GM06990 (cell line): ENCODE measurements around the gene NISCH.

Experiments used
- DNase-seq: peaks from one replicate; pipeline ENCODE4 v3.0.0-alpha.2; 2011; ENCODE audit not compliant: insufficient read length; ENCODE audit errors: extremely low read depth
- H3K27me3 ChIP-seq: replicated peaks from 2 replicates; pipeline ENCODE4 v1.6.0; 2011; ENCODE audit warnings: low read length; ENCODE audit not compliant: control insufficient read depth, insufficient read depth
- H3K36me3 ChIP-seq: 2 replicates; pipeline ENCODE4 v1.5.1; 2011; ENCODE audit warnings: low read length; ENCODE audit not compliant: control insufficient read depth, insufficient read depth
- H3K4me3 ChIP-seq: replicated peaks from 2 replicates; pipeline ENCODE4 v1.5.1; 2011; ENCODE audit warnings: low read depth, mild to moderate bottlenecking, control low read depth, low read length
- TF ChIP-seq, protein P1 (sequence below): IDR thresholded peaks from 2 replicates; pipeline ENCODE4 v1.5.1; 2011; ENCODE audit warnings: low read length, control low read depth, mild to moderate bottlenecking, inconsistent platforms; ENCODE audit not compliant: insufficient read depth, poor library complexity, severe bottlenecking

Gene NISCH

DNA sequence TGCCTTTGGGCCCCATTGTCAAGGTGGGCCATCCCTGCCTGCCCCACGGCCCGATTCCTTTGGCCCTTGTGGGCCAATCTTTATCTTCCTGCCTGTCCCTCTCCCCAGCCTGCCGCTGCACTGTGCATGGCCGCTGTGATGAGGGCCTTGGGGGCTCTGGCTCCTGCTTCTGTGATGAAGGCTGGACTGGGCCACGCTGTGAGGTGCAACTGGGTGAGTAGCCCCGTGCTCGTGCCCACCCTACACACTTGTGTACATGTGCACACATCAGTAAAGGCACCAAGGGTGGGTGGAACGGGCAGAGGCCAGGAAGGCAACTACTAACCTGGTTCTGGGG lies 66.1 kb downstream of the NISCH start:
- Histone ChIP-seq H3K36me3 (peaks cover 7% of the 10 kb centered on the region), H3K4me3 (no peak overlapping the region), H3K27me3 (no peaks in the 10 kb centered on the region)
- TF ChIP-seq, protein P1, sequence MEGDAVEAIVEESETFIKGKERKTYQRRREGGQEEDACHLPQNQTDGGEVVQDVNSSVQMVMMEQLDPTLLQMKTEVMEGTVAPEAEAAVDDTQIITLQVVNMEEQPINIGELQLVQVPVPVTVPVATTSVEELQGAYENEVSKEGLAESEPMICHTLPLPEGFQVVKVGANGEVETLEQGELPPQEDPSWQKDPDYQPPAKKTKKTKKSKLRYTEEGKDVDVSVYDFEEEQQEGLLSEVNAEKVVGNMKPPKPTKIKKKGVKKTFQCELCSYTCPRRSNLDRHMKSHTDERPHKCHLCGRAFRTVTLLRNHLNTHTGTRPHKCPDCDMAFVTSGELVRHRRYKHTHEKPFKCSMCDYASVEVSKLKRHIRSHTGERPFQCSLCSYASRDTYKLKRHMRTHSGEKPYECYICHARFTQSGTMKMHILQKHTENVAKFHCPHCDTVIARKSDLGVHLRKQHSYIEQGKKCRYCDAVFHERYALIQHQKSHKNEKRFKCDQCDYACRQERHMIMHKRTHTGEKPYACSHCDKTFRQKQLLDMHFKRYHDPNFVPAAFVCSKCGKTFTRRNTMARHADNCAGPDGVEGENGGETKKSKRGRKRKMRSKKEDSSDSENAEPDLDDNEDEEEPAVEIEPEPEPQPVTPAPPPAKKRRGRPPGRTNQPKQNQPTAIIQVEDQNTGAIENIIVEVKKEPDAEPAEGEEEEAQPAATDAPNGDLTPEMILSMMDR, result no peak
- no peak for DNase-seq

DNA sequence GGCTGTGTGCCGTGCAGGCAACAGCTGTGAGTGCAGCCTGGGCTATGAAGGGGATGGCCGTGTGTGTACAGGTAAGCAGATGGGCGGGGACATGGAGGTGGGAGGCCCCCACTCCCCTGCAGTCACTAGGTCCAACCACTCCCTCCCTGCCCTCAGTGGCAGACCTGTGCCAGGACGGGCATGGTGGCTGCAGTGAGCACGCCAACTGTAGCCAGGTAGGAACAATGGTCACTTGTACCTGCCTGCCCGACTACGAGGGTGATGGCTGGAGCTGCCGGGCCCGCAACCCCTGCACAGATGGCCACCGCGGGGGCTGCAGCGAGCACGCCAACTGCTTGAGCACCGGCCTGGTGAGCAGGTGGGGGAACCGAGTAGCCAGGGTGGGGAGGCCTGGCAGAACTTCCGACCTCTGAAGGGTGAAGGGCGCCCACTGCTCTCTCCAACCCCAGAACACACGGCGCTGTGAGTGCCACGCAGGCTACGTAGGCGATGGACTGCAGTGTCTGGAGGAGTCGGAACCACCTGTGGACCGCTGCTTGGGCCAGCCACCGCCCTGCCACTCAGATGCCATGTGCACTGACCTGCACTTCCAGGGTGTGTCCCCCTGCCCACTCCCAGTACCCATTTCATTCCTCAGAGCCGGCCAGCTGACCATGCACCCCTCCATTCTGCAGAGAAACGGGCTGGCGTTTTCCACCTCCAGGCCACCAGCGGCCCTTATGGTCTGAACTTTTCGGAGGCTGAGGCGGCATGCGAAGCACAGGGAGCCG lies 66.7 kb downstream of the NISCH start:
- Histone ChIP-seq H3K4me3 (no peak overlapping the region), H3K36me3 (peaks cover 11% of the 10 kb centered on the region), H3K27me3 (no peaks in the 10 kb centered on the region)
- no peak for DNase-seq
- TF ChIP-seq, protein P1, result no peak

DNA sequence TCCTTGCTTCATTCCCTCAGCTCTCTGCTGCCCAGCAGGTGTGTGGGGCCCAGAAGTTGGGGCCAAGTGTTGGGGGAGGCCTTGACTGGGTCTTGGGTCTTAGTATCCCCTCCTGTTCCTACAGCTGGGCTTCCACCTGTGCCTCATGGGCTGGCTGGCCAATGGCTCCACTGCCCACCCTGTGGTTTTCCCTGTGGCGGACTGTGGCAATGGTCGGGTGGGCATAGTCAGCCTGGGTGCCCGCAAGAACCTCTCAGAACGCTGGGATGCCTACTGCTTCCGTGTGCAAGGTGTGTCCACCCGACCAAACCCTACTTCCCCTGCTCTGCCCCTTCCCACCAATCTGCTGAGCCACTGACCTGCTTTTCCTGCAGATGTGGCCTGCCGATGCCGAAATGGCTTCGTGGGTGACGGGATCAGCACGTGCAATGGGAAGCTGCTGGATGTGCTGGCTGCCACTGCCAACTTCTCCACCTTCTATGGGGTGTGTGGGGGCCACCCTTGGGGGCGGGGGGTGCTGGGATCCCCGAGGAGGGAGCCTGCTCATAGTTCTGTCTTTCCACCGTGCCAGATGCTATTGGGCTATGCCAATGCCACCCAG lies 67.3 kb downstream of the NISCH start:
- TF ChIP-seq, protein P1, result no peak
- Histone ChIP-seq H3K36me3 (peaks cover 16% of the 10 kb centered on the region), H3K4me3 (no peak overlapping the region), H3K27me3 (no peaks in the 10 kb centered on the region)
- DNase-seq, result no peak

DNA sequence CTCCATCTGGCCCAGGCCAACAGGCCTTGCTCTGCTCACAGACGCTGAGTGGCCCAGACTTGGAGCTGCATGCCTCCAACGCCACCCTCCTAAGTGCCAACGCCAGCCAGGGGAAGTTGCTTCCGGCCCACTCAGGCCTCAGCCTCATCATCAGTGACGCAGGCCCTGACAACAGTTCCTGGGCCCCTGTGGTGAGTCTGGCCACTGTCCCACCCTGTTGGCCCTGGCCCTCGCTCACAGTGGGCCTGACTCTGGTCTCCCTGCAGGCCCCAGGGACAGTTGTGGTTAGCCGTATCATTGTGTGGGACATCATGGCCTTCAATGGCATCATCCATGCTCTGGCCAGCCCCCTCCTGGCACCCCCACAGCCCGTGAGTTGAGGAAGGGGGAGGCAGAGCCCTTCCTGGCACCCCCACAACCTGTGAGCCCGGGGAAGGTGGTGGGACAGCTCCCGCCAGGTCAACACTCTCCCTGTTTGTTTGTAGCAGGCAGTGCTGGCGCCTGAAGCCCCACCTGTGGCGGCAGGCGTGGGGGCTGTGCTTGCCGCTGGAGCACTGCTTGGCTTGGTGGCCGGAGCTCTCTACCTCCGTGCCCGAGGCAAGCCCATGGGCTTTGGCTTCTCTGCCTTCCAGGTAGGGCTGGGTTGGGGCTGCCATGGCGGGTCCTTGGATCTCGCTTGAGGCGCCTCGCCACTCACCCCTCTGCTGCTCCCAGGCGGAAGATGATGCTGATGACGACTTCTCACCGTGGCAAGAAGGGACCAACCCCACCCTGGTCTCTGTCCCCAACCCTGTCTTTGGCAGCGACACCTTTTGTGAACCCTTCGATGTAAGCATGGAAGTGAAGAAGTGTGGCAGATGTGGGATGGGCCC lies 68.2 kb downstream of the NISCH start:
- no peak overlapping the region for H3K4me3 ChIP-seq
- TF ChIP-seq, protein P1, result no peak
- H3K36me3 ChIP-seq, result peaks cover 20% of the 10 kb centered on the region
- DNase-seq, result no peak
- H3K27me3 ChIP-seq, result no peaks in the 10 kb centered on the region

DNA sequence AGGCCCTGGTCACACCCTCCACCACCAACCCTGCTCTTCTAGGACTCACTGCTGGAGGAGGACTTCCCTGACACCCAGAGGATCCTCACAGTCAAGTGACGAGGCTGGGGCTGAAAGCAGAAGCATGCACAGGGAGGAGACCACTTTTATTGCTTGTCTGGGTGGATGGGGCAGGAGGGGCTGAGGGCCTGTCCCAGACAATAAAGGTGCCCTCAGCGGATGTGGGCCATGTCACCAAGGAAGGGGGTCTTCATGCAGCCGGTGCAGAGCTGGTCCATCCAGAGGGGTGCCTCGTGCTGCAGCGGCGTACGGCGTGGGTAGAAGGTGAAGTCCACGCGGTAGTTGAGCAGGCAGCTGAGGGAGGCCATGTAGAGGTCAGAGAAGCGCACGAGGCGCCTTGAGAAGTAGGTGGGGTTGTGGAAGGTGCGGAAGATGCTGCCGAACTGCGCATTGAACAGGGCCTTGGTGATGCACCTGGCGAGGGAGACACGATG lies 68.9 kb downstream of the NISCH start:
- TF ChIP-seq, protein P1, result no peak
- Histone ChIP-seq H3K36me3 (peaks cover 22% of the 10 kb centered on the region), H3K27me3 (no peaks in the 10 kb centered on the region), H3K4me3 (no peak overlapping the region)
- no peak for DNase-seq
